ENCODE measurements around the gene TPM1. TPM values are rescaled to one million over a fixed set of nuclear protein-coding genes. Genes with fewer than 3 reads are reported as not detected.

TPM1 gene
- total RNA-seq, 4 donors from 2014 or later = 181 to 611 (median 293) TPM

DNA sequence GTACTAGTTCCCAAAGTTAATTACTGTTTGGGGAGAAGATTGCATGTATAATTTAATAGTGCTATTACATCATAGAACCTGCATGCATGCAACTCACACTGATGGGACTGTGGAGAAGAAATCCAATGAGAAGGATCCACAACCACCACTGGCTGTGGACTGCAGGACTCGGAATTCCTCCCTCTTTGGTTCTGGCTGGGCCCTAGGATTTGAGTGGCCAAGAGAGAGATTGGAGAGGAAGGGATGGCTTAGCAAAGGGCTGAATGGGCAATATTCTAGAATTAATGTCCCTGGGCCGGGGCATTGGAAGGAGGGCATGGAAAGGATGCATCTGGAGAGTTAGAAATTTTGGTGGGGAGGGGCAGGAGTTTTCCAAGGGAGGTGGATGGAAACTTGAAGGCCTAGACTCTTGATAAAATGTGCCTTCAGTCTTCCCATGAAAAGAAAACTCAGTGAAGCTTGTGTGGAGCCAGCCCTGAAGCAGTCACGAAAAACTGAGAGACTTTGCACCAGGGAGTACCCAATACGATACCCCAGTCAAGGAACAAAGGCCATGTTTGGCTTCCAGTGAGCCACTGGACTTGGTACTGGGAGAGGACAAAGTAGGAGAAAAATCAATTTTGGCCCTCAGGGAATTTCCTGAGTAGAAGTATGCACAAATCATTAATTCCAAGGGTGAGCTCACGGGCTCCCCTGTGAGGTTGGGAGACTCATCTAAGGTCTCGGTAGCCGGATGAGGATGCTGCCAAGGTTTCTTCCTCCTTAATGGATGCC lies 31.4 kb upstream of the TPM1 start:
- TF ChIP-seq, protein P1, sequence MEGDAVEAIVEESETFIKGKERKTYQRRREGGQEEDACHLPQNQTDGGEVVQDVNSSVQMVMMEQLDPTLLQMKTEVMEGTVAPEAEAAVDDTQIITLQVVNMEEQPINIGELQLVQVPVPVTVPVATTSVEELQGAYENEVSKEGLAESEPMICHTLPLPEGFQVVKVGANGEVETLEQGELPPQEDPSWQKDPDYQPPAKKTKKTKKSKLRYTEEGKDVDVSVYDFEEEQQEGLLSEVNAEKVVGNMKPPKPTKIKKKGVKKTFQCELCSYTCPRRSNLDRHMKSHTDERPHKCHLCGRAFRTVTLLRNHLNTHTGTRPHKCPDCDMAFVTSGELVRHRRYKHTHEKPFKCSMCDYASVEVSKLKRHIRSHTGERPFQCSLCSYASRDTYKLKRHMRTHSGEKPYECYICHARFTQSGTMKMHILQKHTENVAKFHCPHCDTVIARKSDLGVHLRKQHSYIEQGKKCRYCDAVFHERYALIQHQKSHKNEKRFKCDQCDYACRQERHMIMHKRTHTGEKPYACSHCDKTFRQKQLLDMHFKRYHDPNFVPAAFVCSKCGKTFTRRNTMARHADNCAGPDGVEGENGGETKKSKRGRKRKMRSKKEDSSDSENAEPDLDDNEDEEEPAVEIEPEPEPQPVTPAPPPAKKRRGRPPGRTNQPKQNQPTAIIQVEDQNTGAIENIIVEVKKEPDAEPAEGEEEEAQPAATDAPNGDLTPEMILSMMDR (IDR thresholded peaks at IDR 0.05; ENCODE audit: low read depth) = no peak

DNA sequence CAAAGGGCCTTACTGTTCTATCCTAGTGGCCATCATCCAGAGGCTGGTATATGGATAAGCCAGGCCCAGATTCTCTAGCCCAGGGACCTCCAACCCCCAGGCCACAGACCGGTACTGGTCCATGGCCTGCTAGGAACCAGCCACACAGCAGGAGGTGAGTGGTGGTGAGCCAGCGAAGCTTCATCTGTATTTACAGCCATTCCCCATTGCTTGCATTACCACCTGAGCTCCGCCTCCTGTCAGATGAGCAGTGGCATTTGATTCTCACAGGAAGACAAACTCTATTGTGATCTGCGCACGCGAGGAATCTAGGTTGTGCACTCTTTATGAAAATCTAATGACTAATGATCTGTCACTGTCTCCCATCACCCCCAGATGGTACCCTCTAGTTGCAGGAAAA lies 30.1 kb upstream of the TPM1 start:
- TF ChIP-seq, protein P1 (IDR thresholded peaks at IDR 0.05; ENCODE audit: low read depth) = no peak

DNA sequence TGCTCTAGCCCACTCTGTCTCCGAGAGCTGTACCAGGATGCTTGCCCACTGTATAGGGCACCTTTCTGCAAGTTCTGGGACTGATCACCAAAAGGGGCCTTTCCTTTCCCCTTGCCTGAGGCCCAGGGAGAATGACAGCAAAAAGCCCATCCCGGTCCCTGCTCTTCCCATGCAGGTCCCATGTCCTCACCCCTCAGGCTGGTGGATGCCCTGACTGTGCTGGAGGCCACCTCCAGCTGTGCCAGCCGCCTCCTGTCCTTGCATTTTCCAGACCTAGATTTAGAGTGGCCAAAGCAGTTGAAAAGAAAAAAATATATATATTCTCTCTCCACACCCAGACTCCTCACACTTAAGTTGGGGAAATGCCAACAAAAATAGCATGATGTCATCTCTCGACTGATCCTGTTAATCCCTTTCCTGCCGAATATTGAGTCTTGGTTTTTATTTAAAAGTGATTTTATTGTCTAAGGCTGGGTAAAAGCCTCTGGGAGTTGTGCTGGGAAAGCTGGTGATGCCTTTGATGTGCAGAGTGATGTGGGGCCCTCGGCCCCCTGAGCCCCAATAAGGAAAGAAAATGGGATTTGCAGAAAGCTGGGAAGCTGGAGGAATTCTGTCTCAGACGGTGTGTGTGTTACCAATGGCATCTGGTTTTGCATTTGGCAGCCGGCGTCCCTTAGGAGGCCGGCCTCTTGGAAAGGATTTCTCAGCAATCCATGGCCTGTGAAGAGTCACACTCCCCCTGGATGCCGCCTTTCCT lies 29.3 kb upstream of the TPM1 start:
- TF ChIP-seq, protein P1 (IDR thresholded peaks at IDR 0.05; ENCODE audit: low read depth) = no peak

DNA sequence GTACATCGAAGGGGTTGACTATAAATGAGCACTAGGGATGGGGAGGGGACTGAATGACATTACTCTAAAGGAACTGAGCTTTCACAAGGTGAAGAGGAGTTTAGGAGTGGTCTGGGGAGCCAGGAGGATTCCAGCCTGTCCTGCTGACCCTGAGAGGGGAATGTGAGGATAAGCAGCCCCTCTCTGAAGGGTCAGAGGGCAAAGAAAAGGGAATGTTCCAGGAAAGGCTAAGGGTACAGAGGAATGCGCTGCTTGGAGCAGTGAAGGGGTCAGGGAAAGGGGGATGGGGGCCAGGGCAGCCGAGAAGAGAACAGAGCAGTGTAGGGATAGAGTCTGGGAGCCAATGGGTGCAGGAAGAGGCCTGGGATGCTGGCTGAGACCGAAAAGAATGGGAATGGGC lies 28.0 kb upstream of the TPM1 start:
- TF ChIP-seq, protein P1 (IDR thresholded peaks at IDR 0.05; ENCODE audit: low read depth) = no peak

DNA sequence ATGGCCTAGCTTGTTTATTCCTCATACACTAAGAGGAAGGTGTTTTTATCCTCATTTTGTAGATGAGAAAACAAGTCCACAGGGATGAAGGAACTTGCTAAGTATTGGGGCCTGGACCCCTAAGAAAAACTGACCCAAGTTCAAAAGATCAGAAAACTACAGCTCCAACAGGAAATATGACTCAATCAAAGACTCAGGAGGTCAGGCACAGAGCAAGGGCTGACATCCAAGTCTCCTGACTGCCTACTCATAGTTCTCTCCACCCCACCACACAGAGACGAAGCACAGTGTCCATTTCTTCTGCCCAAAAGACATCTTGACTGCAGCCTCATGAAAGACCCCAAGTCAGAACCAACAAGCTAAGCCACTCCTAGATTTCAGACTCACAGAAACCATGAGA lies 26.9 kb upstream of the TPM1 start:
- TF ChIP-seq, protein P1 (IDR thresholded peaks at IDR 0.05; ENCODE audit: low read depth) = no peak

DNA sequence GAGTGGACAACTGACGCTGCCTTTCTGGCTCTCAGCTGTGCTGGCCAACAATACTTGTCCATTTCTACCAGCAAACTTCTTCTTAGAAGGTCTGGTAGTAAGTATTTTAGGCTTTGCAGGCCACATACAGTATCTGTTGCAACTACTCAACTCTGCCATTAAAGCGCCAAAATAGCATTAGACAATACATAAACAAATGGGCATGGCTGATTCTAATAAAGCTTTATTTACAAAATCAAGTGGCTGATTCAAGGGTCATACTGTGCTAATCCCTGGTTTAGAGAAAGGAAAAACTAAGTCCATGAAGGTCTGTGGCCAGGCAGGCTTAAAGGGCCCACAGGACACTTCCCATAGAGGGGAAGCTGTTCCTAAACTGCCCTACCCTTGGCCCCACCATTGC lies 26.3 kb upstream of the TPM1 start:
- TF ChIP-seq, protein P1 (IDR thresholded peaks at IDR 0.05; ENCODE audit: low read depth) = no peak

DNA sequence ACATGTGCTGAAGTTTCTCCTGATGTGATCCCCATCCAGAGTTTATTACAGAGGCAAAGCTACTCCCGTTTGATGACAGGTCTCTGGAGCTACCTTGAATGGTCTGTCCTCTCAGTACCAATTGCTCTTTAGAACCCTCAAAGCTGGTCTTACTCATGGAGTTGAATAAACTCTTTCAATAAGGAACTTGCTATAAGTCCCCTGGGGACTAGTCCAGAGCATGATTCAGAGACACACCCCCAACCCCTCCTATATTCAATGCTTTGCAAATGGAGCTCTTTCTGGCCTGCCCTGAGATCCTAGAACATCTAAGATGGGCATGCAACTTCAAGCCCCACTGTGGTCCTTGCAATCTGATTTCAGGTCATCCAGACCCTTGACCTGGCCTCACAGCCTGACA lies 23.9 kb upstream of the TPM1 start:
- TF ChIP-seq, protein P1 (IDR thresholded peaks at IDR 0.05; ENCODE audit: low read depth) = no peak
